GM18505 (cell line): ENCODE measurements around the gene TNIK.

Experiments
- ATAC-seq: cut with Tn5 transposase; IDR thresholded peaks from one replicate; pipeline ENCODE4 v1.9.1; 2021; ENCODE audit not compliant: unreplicated experiment
- POLR2A ChIP-seq: IDR thresholded peaks from 4 replicates; pipeline ENCODE4 v1.6.1; 2011; ENCODE audit warnings: borderline replicate concordance; ENCODE audit not compliant: insufficient read depth, insufficient read length; ENCODE audit errors: extremely low read depth

The TNIK gene

GRCh38 chr3:171230865-171231264 lies 229.3 kb downstream of the TNIK start:
- no peak for TF ChIP-seq POLR2A

GRCh38 chr3:171229173-171229572 lies 231.0 kb downstream of the TNIK start:
- TF ChIP-seq POLR2A, result no peak
- no peak for ATAC-seq

More at GRCh38 chr3:171230865-171231264, 229.3 kb downstream of the TNIK start:
- no peak for ATAC-seq

GRCh38 chr3:171228240-171228639 lies 232.0 kb downstream of the TNIK start:
- no peak for ATAC-seq
- TF ChIP-seq POLR2A, result no peak

DNA sequence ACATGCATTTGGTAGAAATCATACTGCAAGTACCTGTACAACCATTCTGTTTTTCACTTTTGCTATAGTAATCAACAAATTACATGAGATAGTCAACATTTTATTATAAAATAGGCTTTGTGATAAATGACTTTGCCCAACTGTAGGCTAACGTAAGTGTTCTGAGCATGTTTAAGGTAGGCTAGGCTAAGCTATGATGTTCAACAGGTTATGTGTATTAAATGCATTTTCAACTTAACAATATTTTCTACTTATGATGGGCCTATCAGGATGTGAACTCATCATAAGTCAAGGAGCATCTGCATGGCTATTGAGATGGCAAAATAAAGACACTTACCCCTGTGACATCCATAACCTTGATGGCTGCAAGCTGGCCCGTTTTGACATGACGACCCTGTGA lies 232.4 kb downstream of the TNIK start:
- TF ChIP-seq POLR2A, result no peak
- no peak for ATAC-seq

- no peak for TF ChIP-seq POLR2A
- no peak for ATAC-seq
Measured at GRCh38 chr3:171227359-171227758, 232.8 kb downstream of the TNIK start.

DNA sequence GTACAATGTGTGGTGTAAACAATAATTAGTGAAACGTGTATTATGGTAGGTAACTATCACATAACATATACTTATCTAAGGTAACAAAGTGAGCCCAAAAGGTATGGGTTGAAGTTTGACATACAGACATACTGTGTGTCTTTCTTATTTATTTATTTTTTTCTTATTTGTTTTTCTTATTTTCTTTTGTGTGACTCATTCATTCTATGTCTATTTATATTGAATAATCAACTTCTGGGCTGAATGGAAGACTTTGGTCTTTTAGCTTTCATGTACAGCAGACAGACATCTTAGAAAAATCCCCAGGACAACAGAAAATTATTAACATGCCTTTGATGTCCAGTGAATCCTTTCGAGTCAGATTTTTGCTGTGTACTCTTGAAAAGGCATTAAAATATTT lies 233.4 kb downstream of the TNIK start:
- ATAC-seq, result no peak
- TF ChIP-seq POLR2A, result no peak

DNA sequence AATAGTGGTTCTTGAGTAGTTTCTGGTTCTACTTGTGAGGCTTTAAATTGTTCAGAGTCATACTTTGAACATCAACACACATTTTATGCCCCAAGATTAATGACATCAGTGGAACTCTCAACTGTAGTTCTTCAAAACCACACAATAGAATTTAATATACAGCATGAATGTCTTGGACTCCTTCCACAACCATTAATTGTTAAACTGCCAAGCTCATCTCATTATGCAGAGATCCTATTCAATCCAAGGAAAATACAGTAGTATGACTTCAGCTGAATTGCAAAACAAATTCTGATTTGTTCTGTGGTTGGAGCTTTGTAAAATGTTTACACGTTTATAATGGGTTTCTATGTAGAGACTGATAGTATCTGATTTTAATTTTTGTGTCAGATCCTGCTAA lies 234.5 kb downstream of the TNIK start:
- ATAC-seq, result no peak
- no peak for TF ChIP-seq POLR2A

GRCh38 chr3:171225165-171225564 lies 235.0 kb downstream of the TNIK start:
- ATAC-seq, result no peak
- no peak for TF ChIP-seq POLR2A

DNA sequence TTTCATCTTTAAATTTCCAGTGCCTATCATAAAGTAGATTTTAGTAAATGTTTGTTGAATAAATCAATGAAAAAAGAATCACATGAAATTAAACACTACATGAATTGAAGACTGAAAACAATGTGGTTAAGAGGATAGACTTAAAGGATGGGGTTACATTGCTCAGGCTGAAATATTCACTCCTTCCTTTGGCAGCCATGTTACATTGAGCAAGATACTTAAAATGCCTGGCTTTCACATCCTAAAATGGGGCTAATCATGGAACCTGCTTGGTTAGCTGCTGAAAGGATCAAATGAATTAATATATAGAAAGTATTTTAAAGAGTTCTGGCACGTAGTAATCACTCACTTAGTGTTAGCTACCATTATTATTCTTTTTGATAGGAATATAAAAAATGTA lies 236.8 kb downstream of the TNIK start:
- no peak for ATAC-seq
- no peak for TF ChIP-seq POLR2A

DNA sequence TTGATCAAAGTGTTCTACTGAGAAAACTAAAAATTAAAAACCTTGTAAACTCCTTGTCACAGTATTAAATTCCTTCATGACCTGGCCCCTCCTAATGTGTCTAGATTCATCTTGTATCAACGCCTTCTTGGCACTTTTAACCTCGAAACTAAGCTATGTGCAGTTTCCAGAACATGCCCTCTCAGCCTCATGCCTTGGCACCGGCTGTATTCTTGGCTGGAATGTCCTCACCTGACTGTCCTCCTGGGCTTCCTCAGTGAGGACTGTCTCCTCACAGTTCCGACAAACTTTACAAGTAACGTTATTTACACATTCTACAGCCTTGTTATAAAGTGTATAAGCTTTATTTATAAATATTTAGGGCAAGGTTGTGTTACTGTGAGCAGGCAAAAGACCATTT lies 237.2 kb downstream of the TNIK start:
- no peak for TF ChIP-seq POLR2A
- no peak for ATAC-seq

DNA sequence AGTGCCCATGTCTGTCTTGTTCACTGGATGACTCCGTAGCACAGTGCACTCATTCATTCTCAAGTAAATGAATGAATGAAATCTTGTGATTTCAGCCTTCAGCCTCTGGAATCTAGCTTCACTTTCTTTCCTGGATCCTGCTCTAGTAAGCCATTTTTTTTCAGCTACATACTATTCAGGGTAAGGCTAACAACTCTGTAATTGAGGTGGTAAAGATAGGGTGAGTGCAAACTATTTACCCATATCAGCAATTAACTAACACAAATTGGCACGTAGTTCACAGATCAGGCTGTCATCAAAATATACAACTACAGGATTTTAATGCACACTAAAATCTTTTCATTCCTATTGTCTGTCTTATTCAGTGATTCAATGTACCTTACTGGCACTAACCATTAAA lies 238.6 kb downstream of the TNIK start:
- no peak for ATAC-seq

GRCh38 chr3:171221104-171221503 lies 239.1 kb downstream of the TNIK start:
- no peak for ATAC-seq
- no peak for TF ChIP-seq POLR2A

More for the DNA sequence above, 238.6 kb downstream of the TNIK start:
- no peak for TF ChIP-seq POLR2A

GRCh38 chr3:171219258-171219657 lies 240.9 kb downstream of the TNIK start:
- ATAC-seq, result no peak
- TF ChIP-seq POLR2A, result no peak

DNA sequence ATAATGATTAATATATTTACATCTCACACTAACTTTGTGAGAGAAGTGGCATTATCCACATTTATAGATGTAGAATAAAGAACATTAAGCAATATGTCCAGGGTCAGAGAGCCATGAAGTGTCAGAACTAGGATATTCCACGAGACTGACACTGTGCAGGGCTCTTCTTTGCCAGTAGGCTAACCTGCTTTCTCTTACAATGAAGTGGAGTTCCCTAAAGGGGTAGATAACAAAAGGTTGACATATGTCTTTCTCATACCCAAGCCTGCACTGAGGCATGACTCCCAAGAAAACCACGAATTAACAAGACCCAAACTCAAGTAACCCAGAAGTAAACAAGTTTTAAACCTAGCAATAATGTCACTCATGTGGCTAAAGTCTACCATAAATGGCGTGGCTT lies 242.1 kb downstream of the TNIK start:
- ATAC-seq, result no peak
- no peak for TF ChIP-seq POLR2A

DNA sequence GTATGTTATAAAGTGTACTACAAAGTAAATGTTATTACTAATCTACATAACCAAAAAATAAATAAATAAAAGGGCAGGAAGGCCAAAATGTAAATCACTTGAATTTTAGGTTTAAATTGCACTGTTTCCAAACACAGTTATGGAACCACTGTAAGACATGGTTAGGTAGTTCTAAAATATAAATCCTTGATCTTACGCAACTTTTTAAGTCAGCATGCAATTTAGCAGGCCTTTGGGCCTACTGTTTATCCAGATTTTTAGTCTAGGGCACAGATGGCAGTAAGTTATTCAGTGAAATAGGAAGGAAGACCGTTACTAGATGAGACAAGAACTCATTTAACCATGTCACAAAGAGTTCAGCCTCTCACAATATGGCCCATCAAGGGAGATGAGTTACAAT lies 246.3 kb downstream of the TNIK start:
- no peak for ATAC-seq
- no peak for TF ChIP-seq POLR2A
